IPS DF 19.7 (cell line): ENCODE data around the gene EHMT1.
"Not testable (repeated sequence)": the region's sequence is repeated elsewhere in the genome, so short reads cannot be mapped to it uniquely, and the experiment has no call there.

Source experiments
- DNase-seq: peaks from one replicate; pipeline ENCODE4 v3.0.0-alpha.2; 2013; ENCODE audit warnings: low read depth, low spot score

The EHMT1 gene

DNA sequence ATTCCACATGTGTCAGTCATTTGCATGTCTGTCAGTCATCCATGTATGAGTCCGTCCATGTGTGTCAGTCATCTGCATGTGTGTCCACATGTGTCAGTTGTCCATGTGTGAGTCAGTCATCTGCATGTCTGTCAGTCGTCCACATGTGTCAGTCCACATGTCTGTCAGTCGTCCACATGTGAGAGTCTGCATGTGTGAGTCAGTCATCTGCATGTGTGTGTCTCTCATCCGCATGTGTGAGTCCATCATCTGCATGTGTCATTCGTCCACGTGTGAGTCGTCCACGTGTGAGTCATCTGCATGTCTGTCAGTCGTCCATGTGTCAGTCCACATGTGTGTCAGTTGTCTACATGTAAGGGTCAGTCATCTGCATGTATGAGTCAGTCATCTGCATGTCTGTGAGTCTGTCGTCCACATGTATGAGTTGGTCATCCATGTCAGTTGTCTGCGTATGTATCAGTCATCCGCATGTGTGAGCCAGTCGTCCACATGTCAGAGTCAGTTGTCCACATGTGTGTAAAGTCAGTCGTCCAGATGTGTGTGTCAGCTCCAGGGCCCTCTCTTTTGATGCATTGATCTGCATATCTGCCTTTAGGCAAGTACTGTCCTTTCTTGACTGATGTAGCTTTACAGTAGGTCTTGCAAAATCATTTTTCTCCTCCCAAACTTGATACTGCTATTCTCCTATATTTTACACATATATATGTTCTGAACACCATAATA lies 186.3 kb downstream of the EHMT1 start:
- DNase-seq, result no peak

DNA sequence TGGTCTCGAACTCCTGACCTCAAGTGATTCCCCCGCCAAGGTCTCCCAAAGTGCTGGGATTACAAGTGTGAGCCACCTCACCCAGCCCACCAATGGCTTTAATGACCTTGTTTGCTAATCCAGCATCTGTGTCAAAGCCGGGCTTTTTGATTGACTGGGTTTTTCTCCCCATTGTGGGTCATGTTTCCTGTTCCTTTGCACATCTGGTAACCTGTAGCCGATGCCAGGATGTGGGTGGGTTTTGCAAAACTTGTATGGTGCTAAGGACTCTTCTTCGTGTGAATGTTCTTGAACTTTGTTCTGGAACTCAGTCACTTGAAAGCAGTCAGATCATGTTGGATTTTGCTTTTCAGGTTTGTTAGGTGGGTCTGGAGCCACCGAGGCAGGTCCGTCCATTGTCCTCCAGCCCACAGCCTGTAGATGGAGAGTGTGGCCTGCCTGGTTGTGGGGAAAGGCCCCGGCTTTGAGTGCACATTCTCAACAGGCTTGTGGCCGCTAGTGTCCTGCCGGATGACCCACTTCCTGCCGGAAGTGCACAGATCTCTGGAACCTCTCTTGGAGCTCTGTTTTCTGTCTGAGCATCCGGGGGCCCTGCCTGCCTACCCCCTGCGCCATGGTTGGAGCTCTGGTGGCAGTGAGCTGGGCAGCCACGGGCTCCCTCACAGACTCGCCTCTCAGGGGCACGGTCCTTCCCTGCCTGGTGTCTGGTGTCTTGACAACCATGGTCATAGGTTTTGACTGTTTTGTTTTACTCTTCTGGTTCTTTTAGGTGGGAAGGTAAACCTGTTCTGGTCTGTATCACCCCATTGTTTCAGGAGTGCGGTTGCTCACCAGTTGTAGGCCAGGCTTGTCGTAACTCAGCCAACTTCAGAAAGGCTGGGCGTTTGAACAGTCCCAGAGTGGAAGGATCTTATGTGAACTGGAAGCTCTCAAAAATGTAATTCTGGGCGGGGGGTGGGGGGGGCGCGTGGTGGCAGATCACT lies 189.2 kb downstream of the EHMT1 start:
- no peak for DNase-seq

DNA sequence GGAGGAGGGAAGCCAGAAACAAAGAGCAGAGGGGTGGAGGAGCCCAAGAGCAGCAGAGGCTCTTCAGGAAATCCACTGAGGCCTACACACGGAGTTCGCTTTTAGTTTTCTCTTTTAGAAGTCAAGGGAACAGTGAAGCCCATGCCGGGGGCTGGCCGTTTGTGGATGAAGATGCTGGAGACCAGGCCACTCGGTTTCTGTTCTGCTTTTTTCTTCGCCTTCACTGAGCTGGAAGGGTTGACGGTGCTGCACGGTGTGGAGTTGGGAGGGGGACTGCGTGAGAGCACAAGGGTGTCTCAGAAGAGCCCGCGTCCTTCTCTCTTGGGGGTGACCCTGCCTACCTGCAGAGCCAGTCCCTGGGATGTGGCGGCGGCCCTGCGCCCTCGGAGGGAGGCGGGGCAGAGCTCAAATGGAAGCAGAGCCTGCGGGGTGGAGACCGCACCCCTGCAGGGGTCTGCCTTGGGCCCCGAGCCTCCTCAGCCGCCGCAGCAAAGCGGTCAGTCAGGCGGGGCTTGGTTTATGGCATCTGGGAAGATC lies 190.3 kb downstream of the EHMT1 start:
- DNase-seq, result no peak

DNA sequence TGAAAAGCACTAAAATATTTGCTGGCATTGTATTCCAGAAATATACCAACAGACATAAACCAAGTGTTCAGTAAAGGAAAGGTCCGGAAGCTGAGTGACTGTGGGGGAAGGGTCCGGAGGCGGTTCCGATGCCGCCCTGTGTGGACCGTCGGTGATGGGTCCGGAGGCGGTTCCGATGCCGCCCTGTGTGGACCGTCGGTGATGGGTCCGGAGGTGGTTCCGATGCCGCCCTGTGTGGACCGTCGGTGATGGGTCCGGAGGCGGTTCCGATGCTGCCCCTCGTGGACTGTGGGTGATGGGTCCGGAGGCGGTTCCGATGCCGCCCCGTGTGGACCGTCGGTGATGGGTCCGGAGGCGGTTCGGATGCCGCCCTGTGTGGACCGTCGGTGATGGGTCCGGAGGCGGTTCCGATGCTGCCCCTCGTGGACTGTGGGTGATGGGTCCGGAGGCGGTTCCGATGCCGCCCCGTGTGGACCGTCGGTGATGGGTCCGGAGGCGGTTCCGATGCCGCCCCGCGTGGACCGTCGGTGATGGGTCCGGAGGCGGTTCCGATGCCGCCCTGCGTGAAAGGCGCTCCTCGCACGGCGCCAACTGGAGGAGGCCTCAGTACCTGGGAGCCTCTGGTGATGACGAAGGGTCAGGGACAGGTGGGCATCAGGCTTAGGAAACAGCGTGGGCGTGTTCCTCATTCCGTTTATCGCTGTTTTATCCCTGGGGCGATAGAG lies 191.1 kb downstream of the EHMT1 start:
- DNase-seq, result not testable (repeated sequence)

DNA sequence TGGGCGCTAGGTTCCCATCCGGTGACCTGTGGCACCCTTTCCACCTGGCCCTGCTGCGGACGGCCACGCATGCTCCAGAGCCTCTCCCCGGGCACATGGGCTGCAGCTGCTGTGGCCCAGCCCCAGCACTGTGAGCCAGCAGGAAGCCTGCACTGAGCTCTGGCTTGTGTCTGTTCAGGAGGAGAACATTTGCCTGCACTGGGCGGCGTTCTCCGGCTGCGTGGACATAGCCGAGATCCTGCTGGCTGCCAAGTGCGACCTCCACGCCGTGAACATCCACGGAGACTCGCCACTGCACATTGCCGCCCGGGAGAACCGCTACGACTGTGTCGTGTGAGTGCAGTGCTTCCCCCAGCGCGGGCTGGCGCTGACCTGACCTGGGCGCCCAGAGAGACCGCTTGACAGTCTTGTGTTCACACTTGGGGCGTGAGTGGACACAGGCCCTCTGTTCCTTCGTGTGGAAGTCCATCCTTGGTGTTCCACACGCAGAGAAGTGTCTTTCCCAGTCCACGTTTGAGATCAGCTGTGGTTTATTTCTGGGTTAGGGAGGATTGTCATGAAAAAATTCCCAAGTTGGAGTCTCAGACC lies 192.6 kb downstream of the EHMT1 start:
- DNase-seq, result no peak

DNA sequence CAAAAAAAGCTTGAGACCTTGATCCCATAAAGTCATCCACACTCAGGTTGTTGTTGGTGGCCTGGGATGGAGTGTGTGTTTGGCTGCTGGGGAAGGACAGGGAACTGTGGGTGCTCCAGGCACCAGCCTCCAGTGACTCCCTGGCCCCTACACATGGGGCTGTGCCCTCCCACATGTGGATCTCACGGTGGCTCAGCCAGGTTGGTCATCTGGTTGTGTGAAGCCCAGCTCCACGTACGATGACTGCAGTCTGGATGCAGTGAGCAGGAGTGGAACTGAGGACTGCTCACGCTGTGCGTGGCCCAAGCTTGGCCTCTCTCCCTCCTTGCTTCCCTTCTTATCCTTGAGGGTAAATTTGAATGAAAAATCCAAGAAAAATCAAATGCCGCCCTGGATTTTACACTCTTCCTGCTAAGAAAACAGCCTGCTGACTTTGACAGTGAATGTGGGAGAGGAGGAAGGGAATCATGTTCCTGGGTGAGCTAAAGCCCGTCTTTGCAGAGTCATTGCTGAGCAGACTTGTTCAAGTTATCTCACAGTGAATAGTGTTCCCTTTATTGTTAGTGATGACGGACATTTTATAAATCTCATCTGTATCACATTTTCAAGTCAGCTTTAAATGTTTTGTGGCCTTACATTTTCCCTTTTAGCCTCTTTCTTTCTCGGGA lies 193.7 kb downstream of the EHMT1 start:
- no peak for DNase-seq

DNA sequence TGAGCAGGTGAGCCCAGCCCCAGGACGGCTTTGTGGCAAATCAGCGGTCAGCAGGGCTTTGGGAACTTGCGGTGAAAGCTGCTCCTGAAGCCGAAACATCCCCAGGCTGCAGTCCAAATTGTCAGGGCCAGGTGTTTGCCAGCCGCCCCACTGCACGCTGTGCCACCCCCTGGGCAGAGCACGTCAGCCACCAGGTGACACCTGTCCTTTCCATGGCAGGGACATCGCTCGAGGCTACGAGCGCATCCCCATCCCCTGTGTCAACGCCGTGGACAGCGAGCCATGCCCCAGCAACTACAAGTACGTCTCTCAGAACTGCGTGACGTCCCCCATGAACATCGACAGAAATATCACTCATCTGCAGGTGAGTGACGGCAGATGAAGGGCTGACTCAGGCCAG lies 194.4 kb downstream of the EHMT1 start:
- no peak for DNase-seq

DNA sequence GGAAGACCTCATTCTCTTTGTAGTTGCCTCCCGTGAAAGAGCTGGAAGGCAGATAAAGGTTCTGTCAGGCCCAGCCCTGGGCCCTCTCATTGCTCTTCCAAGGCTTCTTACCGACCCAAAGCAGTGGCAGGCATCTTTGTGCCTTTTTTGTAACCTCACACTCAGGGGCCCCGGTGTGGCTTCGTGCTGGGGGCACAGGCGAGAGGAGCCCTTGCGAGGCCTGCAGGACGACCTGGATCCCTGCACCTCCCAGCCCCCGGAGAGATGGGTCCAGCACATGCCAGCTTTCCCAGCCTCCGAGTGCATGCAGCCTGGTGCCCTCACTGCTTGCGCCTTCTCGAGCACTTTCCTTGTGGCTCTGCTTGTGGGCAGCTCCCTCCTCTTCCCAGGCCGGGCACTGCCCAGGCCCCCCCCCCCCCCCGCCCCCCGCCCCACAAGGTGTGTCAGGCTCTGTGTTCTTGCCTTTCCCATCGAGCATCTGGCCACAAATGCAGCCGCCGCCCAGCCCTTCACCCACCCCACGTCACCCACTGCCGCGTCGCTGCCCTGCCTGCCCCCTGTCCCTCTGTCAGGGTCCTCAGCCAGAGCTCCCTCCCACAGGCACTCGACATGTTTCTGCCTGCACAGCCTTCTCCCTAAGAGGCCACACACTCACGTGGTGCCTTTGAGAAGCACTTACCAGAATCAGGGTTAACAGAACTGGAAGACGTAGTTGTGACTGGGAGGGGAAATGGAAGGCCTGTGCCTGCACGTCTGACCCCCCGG lies 195.0 kb downstream of the EHMT1 start:
- no peak for DNase-seq

DNA sequence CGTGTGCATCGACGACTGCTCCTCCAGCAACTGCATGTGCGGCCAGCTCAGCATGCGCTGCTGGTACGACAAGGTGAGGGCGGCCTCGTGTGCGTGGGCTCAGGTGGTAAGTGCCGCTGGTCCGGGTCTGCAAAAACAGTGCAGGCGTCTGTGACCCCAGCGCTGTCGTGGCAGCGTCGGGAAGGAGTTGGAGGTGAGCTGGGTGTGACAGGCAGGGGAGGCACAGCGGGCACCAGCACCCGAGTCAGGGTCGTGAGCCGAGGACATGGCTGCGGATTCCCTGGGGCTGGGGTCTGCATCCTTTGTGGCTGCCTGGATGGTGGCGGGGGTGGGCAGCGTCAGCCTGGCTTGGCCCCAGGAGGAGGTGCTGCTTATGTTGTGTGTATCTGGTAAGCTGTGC lies 195.6 kb downstream of the EHMT1 start:
- DNase-seq, result no peak

DNA sequence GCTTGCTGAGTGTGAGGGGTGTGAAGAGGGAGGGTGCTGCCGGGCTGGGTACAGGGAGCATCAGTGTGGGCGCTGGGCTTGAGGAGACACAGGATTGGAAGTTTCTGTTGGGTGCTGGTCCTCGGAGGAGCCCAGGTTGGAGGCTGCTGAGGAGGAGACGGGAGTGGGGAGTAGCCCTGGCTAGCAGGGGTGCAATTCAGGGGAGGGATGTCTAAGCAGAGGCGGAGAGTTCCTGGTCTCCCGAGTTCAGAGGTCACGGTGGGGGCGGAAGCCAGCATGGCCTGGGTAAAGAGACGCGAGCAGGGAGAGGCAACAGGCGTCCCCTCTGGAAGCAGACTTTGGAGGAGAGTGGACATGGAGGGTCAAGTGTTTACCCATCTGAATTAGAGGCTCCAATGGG lies 196.0 kb downstream of the EHMT1 start:
- no peak for DNase-seq

DNA sequence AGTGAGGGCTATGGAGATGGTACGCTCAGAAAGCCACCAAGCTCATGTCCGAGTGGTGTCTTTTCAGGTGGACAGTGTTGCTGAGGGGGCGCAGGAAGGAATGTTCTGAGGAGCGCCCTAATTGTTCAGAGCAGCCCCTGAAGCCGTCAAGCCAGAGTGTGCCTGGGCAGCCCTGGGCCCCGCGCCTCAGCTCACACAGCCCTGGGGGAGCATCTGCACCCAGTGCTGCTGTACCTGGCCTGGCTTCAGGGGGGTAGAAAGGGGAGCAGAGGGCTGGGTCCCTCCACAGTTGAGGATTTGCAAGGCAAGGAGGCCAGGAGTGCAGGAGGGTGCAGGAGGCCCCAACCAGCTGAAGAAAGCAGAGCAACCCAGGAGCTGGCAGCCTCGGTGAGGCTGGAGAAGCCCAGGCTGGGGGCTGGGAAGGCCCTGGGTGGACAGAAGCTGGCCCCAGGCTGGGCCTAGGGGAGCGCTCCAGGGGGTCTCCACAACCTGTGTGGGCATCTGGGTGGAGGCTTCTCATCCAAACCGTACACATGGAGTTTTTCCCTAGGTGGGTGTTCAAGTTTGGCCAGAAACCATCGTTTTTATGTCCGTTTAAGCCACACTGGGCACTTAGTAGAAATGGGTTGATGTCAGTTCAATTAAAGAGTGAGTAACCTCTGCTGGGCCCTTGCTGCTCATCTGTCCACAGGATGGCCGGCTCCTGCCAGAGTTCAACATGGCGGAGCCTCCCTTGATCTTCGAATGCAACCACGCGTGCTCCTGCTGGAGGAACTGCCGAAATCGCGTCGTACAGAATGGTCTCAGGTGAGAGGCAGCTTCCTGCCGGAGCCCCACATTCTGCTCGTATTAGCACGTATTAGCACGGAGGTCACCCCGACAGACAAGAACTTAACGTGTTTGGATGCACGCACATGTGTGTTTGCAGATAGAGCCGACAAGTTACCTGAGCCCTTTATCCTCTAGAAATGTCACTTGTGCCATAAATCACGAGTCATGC lies 196.8 kb downstream of the EHMT1 start:
- DNase-seq, result no peak

DNA sequence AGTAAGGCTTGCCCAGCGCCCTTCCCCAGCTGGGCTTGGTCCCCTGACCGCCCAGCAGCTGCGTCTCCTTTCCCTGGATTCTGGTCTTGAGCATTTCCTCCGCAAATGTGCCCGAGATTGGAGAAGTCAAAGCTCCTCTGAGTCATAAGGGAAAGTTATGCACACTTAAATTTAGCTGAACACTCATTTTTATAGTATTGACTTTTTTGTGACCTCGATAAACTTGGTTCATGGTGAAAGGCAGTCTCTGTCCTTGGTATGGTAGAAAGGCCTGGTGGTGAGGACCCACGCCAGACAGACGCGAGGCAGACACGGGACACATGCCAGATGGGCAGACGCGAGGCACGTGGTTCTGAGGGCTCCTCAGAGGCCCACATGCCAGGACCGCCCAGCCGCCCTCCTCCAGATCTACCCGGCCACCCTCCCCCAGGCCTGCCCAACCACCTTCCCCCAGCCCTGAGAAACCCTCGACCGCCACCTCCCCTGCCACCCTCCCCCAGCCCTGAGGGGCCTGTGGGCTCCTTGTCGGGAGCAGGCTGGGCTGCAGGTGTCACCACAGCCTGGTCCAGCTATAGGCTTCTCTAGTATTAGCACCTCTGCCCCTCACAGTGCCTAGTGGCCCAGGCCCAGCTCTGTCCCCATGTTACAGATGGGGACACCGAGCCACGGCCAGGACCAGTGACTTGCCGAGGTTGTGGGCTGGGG lies 197.9 kb downstream of the EHMT1 start:
- DNase-seq, result no peak

DNA sequence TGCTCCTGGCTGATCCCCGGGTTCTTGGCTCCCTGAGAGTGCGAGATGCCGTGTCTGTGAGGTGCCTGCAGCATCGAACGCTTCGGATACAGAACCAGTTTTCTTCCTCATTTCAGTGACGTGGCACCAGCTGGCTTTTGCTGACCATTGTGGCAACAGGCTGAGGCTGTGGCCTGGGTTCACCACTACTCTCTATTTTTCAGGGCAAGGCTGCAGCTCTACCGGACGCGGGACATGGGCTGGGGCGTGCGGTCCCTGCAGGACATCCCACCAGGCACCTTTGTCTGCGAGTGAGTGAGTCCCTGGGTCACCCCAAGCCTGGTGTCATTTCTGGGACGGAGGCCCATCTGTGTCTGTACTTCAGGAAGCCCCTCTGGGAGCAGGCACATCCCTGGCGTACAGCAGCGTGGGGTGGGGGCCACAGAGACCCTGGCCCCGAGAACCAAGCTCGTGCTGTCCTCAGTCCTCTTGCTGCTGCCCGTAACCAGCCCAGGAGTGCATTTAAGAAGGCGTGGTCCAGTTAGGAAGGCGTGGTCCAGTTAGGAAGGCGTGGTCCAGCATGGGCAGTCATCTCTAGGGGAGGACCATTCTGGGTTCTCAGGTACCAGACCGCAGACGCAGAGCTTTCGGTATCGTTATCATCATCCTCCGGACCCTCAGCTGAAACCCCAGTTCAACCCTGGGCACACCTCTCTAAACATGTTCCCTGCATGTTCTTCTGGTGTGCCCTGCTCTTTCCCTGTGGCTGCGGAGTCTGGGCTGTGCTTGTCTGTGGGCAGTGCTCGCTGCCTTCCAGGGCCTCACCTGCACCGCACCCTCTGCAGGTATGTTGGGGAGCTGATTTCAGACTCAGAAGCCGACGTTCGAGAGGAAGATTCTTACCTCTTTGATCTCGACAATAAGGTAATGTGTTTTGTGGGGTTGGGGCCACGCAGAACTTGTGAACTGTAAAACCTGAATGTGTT lies 198.7 kb downstream of the EHMT1 start:
- DNase-seq, result no peak

DNA sequence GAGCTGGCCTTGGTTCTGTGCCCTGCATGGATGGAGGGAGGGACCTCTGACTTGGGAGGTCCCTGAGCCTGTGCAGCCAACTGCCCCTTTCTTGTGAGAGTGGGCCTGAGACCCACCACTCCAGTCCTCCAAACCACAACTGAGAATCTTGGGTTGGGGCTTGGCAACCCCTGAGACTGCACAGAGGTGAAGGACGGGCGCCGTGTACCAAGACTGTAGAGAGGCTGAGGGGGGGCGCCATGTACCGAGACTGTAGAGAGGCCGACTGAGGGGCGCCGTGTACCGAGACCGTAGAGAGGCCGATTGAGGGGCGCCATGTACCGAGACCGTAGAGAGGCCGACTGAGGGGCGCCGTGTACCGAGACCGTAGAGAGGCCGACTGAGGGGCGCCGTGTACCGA lies 199.5 kb downstream of the EHMT1 start:
- DNase-seq, result no peak

DNA sequence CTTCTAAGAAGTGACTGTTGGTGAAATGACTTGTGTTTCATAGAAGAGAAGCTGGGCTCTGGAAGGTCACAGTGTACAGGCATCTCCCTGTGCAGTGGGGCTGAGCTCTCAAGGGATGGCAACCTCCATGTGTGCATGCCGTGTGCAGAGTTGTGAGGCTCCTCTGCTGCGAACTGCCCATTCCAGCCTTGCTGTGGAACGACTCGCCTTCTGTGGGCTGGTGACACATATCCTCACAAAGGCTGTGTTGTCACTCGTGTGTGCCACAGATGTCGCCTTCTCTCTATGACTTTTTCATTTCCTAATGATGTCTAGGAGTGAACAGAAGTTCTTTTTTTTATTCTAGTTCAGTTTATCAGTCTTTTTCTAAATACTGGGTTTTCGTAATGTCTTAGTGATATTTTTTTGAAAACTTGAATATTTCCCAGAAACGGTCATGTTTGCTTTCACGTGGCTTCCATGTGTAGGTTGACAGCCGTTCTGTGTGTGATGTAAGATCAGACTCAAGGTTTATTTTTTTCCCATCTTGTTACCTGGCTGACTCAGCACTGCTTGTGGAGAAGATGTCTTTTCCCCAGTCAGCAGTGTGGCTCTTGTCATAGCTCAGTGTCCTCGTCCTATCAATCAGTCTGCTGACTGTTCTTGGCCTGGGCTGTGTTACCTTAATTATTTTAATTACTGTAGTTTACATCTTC lies 201.5 kb downstream of the EHMT1 start:
- DNase-seq, result no peak

DNA sequence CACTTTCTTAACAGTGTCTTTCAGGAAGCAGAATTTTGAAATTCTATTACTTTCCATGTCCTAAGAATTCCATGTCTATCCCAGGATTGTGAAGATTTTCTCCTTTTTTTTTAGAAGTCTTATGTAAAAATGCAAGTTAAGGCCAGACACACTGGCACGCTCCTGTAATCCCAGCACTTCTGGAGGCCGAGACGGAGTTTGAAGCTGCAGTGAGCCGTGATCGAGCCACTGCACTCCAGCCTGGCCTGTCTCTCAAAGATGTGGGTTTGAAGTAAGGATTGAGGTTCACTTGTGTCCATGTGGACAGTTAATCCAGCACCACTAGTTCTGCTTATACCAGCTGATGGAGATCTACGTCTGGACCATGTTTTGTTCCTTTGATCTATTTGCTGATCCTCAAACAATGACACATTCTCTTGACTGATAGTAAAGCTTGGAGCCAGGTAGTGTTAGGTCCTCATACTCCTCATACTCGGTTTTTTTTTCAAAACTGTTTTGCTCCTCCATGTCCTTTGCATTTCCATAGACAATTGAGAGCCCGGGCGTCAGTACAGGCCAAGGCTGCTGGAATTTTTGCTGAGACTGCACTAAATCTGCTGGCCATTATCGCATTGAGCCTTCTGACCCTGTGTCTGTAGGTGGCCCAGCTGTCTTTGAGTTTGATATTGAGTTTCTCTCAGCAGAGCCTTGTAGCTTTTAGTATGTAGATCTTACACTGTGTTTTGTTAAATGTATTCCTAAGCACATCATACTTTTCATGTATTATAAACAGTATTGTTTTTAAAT lies 205.4 kb downstream of the EHMT1 start:
- no peak for DNase-seq
